GM19023 (cell line): ENCODE data around the gene INIP.

Experiments used
- ATAC-seq: cut with Tn5 transposase; IDR thresholded peaks from one replicate; pipeline ENCODE4 v1.9.1; 2021; ENCODE audit warnings: mild to moderate bottlenecking, moderate library complexity; ENCODE audit not compliant: unreplicated experiment

Gene INIP

GRCh38 chr9:112717661-112718331 lies at the start of gene INIP:
Gene INIP, minus strand, starts transcription at chr9:112718117. Its CDS starts 1,632 bp downstream, at chr9:112716485.
- peak; percentile 97 for ATAC-seq

GRCh38 chr9:112765281-112765680 lies 47.4 kb upstream of the INIP start:
- ATAC-seq: no peak

GRCh38 chr9:112764837-112765236 lies 46.9 kb upstream of the INIP start:
- no peak for ATAC-seq

GRCh38 chr9:112764344-112764743 lies 46.4 kb upstream of the INIP start:
- ATAC-seq: no peak

DNA sequence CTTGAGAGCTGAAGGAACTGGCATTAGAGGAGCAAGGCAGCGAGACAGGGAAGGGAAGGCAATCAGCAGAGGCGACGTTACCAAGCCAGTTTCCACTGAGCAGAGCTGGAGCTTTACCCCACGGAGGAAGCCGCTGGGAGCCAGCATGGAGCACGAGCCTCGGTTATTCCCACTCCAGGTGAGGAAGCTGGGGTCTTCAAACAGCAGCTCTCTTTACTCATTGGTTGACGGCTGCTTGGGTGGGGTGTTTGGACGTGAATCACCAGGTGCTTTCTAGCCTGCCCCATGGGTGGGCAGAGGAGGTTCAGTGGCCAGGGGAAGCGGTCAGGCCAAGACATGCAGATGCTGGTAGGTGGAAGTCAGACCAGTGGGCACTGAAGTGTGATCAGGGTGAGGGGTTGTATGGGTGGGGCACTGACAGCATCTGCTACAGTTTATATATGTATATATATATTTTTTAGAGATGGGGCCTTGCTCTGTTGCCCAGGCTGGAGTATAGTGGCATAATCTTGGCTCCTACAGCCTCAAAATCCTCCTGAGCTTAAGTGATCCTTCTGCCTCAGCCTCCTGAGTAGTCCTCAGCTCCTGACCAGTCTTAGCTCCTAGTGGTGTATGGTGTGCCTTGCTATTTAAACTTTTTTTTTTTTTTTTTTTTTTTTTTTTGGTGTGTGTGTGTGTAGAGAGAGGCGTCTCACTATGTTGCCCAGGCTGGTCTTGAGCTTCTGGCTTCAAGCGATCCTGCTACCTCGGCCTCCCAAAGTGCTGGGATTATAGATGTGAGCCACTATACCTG lies 45.0 kb upstream of the INIP start:
- ATAC-seq: no peak

DNA sequence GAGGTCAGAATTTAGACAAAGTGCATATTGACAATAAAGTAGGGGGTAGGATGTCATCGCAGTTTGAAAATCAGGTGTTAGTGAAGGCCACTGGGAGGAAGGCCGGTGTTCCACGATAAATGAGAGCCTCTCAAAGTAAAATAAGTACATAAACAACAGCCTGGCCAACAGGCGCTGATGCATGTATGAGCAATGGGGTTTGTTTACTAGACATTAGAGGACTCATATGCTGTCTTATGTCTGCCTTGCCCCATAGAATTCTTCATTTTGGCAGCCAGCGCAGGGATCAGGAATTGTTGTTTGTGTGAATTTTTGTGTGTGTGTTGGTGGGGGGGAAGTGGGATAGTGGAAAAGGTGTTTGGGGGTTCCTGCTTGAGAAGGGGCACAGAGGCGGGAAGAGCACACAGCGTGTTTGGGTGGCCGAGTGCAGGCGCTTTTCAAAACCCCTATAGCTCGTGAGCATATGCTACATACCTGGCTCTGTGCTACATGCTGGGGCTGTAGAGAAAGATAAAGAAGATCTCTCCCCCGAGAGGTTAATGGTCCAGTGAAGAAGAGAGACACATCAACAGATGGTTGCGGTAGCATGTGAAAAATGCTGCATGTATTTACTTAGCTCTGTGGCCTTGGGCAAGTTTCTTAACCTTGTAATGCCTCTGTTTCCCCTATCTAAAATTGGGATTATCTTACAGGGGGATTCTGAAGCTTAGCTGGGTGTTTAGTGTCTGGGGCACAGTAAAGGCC lies 44.2 kb upstream of the INIP start:
- ATAC-seq: no peak

- ATAC-seq: no peak
These were observed 42.9 kb upstream of the INIP start for GRCh38 chr9:112760821-112761220.

DNA sequence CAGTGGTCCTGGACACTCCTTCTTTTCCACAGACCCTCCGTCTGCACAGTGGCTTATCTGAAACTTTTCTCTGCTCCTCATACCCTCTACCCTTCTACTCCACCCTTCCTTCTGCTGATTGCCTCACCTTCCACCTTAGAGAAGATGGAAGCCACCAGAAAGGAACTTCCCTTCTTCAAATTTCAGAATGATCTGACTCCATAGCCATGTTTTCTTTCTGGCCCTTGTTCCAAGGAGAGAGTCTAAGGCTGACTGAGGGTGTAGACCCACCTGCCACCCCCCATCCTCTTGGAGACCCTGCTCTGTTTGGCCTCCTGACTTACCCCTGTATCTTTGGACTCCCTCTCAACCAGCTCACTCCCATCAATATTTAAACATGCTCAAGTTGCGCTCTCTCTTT lies 40.0 kb upstream of the INIP start:
- no peak for ATAC-seq

DNA sequence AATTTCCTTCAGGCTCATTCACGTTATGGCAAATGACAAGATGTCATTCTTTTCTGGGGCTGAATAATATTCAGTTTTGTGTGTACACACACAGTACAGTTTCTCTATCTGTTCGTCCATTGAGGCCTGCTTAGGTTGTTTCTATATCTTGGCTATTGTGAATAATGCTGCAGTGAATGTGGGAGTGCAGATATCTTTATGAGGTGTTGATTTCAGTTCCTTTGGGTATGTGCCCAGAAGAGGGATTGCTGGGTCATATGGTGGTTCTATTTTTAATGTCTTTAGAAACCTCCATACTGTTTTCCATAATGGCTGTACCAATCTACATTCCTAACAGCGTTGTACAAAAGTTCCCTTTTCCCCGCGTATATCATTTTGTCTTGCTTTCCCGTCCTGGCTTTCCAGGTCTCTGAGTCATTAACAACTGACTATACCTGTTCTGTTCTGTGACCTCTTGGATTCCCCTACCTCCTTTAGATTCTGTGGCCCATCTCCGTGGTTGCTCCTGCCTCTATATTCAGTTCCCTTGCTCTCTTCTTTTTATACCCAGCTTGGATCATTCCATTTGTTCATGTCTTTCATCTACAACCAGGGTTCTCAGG lies 39.5 kb upstream of the INIP start:
- no peak for ATAC-seq

- ATAC-seq: no peak
These were observed 37.8 kb upstream of the INIP start for GRCh38 chr9:112755675-112756074.

DNA sequence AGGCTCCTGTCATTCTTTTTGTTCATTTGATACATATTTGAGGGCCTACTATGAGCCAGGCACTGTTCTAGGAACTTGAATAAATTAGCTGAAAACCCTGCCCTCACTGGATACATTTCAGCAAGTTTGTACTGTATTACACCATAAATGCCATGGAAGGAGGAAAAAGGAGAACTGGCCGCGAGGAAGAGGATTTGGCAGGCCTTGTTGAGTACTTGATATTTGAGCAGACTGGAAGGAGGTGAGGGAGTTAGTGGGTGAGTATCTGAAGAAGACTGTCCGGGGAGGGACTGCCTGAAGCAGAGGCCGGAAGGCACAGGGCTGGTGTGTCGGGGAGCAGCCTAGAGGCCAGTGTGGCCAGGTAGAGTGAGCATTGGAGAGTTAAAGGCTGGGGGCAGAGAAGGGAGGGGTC lies 37.1 kb upstream of the INIP start:
- no peak for ATAC-seq

GRCh38 chr9:112754578-112754977 lies 36.7 kb upstream of the INIP start:
- no peak for ATAC-seq

- no peak for ATAC-seq
These were observed 35.8 kb upstream of the INIP start for GRCh38 chr9:112753725-112754124.

DNA sequence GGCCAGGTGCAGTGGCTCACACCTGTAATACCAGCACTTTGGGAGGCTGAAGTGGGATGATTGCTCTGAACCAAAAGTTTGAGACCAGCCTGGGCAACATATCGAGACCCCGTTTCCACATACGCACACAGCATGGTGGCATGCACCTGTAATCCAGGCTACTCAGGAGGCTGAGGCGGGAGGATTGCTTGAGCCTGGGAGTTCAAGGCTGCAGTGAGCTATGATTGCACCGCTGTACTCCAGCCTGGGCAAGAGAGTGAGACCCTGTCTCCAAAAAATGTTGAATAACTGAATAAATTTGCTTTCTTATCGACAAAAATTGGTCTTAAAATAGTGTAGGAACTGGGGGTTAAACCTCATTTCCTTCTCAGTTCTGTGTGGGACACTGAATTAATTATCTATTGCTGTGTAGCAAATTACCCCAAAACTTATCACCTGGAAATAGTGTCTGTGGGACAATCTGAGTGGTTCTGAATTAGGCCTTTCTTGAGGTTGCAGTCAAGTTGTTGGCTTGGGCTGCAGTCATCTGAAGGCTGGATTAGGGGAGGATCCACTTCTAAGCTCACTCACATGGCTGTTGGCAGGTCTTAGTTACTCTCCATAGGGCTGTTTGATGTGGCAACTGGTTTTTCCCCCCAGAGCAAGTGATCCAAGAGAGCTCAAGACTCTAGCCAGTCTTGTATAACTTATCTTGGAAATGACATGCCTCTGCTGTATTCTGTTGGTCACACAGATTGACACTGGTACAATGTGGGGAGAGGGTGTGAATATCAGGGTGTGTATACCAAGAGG lies 34.6 kb upstream of the INIP start:
- no peak for ATAC-seq

GRCh38 chr9:112751056-112751795 lies 33.3 kb upstream of the INIP start:
- peak; percentile 27 for ATAC-seq

- no peak for ATAC-seq
These were observed 32.8 kb upstream of the INIP start for GRCh38 chr9:112750764-112751055.

- ATAC-seq: peak; percentile 83
These were observed 32.3 kb upstream of the INIP start, which contains the start of gene SNX30 for GRCh38 chr9:112750016-112750763. Gene SNX30, plus strand, starts transcription at chr9:112750760. Its CDS starts 242 bp downstream, at chr9:112751002.

- ATAC-seq: no peak
These were observed 29.2 kb upstream of the INIP start for GRCh38 chr9:112747094-112747493.

- ATAC-seq: no peak
These were observed 26.3 kb upstream of the INIP start for GRCh38 chr9:112744177-112744576.
